Measurements from ENCODE around the gene TGM5.
"Not testable (repeated sequence)": the region's sequence is repeated elsewhere in the genome, so short reads cannot be mapped to it uniquely, and the experiment has no call there.

TGM5 gene

GRCh38 chr15:43266834-43267233 is at the start of gene TGM5:
TGM5 (minus strand) TSS chr15:43266928; CDS start chr15:43266849, 79 bp downstream.
- no peak for DNase-seq

DNA sequence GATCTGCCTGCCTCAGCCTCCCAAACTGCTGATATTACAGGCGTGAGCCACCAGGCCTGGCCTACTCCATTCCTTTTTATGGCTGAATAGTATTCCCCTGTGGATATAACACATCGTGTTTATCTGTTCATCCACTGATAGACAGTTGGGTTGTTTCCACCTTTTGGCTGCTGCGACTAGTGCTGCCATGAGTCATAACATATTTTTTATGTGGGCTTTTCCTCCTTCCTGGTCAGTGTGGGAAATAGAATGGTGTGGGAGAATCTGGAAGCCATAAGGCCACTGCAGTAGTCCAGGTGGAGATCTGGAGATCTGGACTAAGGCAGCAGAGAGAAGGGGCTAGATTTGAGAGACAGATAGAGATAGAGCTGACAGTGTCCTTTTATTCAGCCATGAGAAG is 47.4 kb upstream of the TGM5 start:
- DNase-seq, result no peak

- no peak for DNase-seq
These were observed 45.6 kb upstream of the TGM5 start for GRCh38 chr15:43312378-43312777.

DNA sequence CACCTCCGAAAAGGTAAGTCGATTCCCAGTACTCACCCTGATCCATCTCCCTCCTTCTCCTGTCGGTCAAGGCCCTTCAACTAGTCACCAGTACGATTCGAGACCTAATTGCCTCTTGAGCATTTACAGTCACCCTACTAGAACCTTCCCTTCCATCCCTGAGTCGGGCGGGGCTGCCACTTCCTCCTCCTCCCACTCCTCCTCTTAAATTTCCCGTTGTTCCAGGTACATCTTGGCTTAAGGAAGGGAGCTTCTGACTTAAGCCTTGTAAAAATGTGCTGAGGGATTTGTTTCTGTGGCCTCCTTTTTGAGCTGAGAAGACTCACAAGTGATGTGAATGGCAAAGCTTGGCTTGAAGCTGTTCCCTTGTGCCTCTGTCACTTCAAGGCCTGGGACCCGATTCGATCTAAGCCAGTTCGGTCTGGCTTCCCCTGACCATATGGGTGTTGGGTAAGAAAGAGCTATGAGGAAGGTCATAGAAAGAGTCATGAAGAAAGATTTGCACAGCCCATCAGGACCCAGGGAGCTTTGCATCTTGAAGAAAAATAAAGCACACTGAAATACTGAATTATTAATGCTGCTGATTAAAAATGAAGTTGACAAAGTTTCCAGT is 35.6 kb upstream of the TGM5 start, which contains the start of gene TGM7:
Gene TGM7, minus strand, starts transcription at position 51 of the 613 bp plus-strand sequence.
- DNase-seq, result no peak

GRCh38 chr15:43299884-43300283 is 33.2 kb upstream of the TGM5 start:
- no peak for DNase-seq

DNA sequence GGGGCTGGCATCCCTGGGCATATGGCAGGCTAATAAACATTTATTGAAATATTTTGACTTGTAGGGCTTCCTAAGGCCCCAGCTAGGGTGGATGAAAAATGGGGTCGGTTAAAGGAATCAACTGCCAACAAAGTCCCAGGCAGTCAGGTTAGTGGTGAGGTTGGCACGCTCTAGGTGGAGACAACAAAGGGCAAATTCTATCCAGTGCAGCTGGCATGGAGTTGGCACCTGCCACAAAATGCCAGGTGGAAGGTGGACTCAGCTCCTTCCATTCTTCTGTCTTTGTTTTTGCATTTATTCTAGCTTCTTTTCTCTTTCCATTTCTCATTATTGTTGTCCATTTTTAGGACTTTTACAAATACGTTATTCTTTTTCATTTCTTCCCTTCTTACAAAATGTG is 32.7 kb upstream of the TGM5 start:
- DNase-seq, result no peak

DNA sequence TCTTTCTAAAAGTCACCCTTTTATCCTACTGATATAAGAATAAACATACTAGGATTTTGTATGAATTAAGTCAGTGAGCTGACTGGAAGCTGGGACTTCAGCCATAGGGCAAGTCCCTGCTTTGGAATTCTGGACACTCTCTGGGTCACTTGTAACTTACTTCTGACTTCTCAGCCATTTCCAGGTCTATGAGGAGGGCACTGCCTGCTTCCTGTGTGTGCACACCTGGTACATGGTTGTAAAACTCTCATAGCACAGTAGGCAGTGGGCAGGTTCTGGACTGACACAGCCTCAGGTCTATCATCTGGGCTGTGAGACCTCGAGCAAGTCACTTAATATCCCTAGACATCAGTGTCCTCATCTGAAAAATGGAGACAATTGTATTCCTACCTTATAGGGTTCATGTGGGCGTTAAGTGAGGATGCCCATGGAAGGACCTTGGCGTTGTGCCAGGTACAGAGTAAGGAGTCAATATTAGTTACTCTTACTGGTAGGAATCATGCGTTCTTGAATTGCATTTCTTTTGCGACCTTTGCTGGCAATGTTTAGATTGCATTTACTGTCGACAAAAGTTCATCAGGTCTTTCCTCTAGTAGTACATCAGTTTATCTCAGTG is 27.5 kb upstream of the TGM5 start:
- DNase-seq, result no peak

DNA sequence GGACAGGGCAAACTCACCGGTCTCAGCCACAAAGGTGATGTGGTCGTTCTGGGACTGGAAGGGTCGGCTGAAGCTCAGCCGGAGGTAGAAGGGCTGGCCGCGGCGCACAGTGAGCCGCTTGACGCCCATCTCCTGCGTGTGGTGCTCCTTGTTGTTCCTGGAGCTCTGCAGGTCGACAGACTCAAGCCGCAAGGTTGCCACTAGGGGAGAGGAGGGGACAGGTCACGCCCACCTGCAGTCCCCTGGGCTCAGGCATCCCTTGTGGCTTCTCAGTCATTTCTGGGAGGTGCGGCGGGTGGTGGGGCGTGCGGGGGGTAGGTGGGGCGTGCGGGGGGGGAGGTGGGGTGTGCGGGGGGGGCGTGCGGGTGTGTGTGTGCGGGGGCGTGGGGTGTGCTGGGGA is 26.7 kb upstream of the TGM5 start:
- DNase-seq, result no peak

- DNase-seq, result no peak
These were observed 25.8 kb upstream of the TGM5 start for GRCh38 chr15:43292375-43293078.

DNA sequence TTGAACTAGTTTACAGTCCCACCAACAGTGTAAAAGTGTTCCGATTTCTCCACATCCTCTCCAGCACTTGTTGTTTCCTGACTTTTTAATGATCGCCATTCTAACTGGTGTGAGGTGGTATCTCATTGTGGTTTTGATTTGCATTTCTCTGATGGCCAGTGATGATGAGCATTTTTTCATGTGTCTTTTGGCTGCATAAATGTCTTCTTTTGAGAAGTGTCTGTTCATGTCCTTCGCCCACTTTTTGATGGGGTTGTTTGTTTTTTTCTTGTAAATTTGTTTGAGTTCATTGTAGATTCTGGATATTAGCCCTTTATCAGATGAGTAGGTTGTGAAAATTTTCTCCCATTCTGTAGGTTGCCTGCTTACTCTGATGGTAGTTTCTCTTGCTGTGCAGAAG is 22.9 kb upstream of the TGM5 start:
- not testable (repeated sequence) for DNase-seq

- DNase-seq, result no peak
These were observed 20.5 kb upstream of the TGM5 start for GRCh38 chr15:43287254-43287653.

- no peak for DNase-seq
These were observed 19.3 kb upstream of the TGM5 start for GRCh38 chr15:43286074-43286473.

DNA sequence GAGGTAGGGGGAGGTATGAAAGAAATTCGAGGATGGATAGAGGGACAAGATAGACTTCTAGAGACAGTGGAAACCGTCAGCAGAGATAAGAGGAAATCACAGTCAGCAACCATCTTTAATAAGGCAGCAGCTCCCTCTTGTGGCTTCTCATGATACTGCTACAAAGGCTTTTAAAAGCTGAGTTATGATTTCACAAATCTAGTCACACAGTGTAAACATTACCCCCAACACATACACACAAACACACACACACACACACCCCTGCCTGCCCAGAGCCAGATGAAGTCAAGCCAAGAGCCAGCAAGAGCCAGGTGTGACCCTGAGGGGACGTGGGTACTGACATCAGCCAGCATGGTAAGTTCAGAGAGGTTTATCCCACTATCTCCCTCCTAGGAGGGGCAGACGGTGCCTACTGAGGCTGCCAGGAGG is 18.9 kb upstream of the TGM5 start:
- DNase-seq, result peak; percentile 38 to 43

- no peak for DNase-seq
These were observed 16.8 kb upstream of the TGM5 start for GRCh38 chr15:43283526-43283925.

- DNase-seq, result no peak
These were observed 15.3 kb upstream of the TGM5 start for GRCh38 chr15:43281926-43282602.

- no peak for DNase-seq
These were observed 14.3 kb upstream of the TGM5 start for GRCh38 chr15:43280996-43281395.

DNA sequence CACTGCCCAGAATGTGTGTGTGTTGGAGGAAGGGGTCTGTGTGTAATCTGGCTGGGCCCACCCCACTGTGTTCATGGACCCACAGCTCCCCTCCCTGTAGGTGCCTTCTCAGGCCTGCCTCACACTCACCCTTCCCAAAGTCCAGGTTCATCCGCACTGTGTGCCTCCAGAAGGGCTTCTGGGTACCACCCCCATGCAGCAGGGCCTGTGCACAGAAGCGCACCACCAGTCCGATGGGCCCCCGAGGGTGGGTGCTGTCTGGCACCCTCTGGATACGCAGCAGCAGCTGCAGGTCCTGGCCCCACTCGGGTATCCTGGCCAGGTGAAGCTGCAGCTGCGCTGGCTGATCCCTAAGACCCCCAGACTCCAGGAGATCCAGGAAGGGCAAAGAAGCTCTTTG is 12.8 kb upstream of the TGM5 start:
- no peak for DNase-seq

GRCh38 chr15:43278869-43279268 is 12.1 kb upstream of the TGM5 start:
- DNase-seq, result no peak

GRCh38 chr15:43277901-43278300 is 11.2 kb upstream of the TGM5 start:
- no peak for DNase-seq

- DNase-seq, result no peak
These were observed 10.6 kb upstream of the TGM5 start for GRCh38 chr15:43277231-43277823.

GRCh38 chr15:43276563-43277200 is 10.0 kb upstream of the TGM5 start:
- no peak for DNase-seq

DNA sequence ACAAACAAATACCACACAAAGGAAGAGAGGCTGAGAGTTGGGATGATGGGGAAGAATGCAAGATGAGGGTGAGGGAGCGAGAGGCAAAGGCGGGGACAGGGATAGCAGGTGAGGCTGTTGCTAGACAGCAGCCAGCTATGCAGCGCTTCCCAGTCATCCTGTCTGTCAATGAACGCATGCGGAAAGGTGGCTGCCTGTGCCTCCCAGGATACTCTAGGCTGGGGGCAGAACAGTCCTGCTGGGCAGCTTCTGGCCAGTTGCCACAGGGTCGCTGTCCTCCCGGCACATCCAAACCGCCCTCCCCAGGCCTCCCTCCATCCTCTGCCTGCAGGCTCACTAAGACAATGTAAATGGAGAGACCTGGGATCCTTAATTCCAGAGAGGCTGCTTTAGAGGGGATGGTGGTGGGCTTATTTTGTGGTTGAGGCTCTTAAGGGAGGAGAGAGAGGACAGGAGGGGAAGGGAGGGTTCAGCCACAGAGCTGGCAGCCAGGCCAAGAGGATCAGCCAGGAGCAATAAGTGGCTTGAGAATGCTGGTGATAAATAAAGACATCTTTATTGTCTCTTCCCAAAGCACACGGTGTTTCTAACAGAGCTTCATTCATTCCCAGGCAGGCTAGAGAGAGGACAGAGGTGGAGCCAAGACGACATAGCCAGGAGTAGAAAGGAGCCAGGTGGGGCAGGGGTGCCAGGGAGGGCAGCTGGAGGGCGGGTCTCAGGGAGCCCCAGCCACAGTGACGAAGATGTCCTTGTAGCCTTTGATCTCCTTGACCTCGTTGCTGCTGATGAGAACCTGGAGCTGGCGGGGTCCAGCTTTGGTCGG is 9.2 kb upstream of the TGM5 start:
- no peak for DNase-seq

Measured in activated CD4-positive, alpha-beta T cell treated with anti-CD3 and anti-CD28 coated beads, Interleukin-2, amount 50 U/mL, for 4 hours (primary cell).